IPS-NIHi7 (cell line): ENCODE measurements around the gene NOP58.
"Not testable (repeated sequence)": the region's sequence is repeated elsewhere in the genome, so short reads cannot be mapped to it uniquely, and the experiment has no call there.

Source experiments
- DNase-seq: peaks from one replicate; pipeline ENCODE4 v3.0.0; 2012; ENCODE audit warnings: mixed read lengths; ENCODE audit errors: extremely low spot score

NOP58 gene

GRCh38 chr2:202265467-202266277 lies at the start of gene NOP58:
NOP58 (plus strand) TSS chr2:202265763; CDS start chr2:202265942, 179 bp downstream.
- DNase-seq: peak; percentile 95

GRCh38 chr2:202221873-202222272 lies 43.7 kb upstream of the NOP58 start:
- DNase-seq: peak; percentile 40

- DNase-seq: peak; percentile 54
Observed at GRCh38 chr2:202237787-202238233, 27.8 kb upstream of the NOP58 start.

- DNase-seq: peak; percentile 93
Observed at GRCh38 chr2:202238234-202239197, 27.0 kb upstream of the NOP58 start, which contains the start of gene SUMO1. SUMO1 (minus strand) TSS chr2:202238597; CDS start chr2:202238451, 146 bp downstream.

GRCh38 chr2:202247710-202248109 lies 17.9 kb upstream of the NOP58 start:
- DNase-seq: not testable (repeated sequence)

- DNase-seq: peak; percentile 59
Observed at GRCh38 chr2:202249521-202250253, 15.9 kb upstream of the NOP58 start.

- DNase-seq: no peak
Observed at GRCh38 chr2:202251494-202251893, 14.1 kb upstream of the NOP58 start.

GRCh38 chr2:202261531-202261930 lies 4.0 kb upstream of the NOP58 start:
- DNase-seq: no peak

GRCh38 chr2:202267495-202267894 lies 1.9 kb downstream of the NOP58 start:
- no peak for DNase-seq

GRCh38 chr2:202269585-202269984 lies 4.0 kb downstream of the NOP58 start:
- DNase-seq: no peak

GRCh38 chr2:202270487-202270886 lies 4.9 kb downstream of the NOP58 start:
- no peak for DNase-seq

- not testable (repeated sequence) for DNase-seq
Observed at GRCh38 chr2:202276078-202276720, 10.6 kb downstream of the NOP58 start.

- no peak for DNase-seq
Observed at GRCh38 chr2:202278036-202278760, 12.6 kb downstream of the NOP58 start.

GRCh38 chr2:202278944-202279343 lies 13.4 kb downstream of the NOP58 start:
- DNase-seq: peak; percentile 34

GRCh38 chr2:202286595-202286994 lies 21.0 kb downstream of the NOP58 start:
- DNase-seq: no peak

GRCh38 chr2:202289394-202290204 lies 24.0 kb downstream of the NOP58 start:
- DNase-seq: no peak

- DNase-seq: no peak
Observed at GRCh38 chr2:202290316-202290715, 24.8 kb downstream of the NOP58 start.

GRCh38 chr2:202290970-202291369 lies 25.4 kb downstream of the NOP58 start:
- DNase-seq: no peak

GRCh38 chr2:202299712-202300111 lies 34.1 kb downstream of the NOP58 start:
- DNase-seq: no peak
